Panc1 (cell line): Measurements from ENCODE around the gene RARG.

ENCODE experiments used
- POLR2AphosphoS5 ChIP-seq: IDR thresholded peaks from 2 replicates; pipeline ENCODE4 v1.6.1; 2012; ENCODE audit warnings: mild to moderate bottlenecking, low read depth, low read length, moderate library complexity
- SIN3A ChIP-seq: IDR thresholded peaks from 2 replicates; pipeline ENCODE4 v1.6.1; 2012; ENCODE audit warnings: low read depth, mild to moderate bottlenecking, low read length, moderate library complexity, borderline replicate concordance; ENCODE audit not compliant: insufficient read depth
- TCF7L2 ChIP-seq: IDR thresholded peaks from 2 replicates; pipeline ENCODE4 v1.6.1; 2011; ENCODE audit warnings: mild to moderate bottlenecking, low read depth, low read length, inconsistent platforms
- TF ChIP-seq, protein P1 (sequence below): fragments of 450-650 bp; IDR thresholded peaks from 2 replicates; pipeline ENCODE4 v1.5.1; 2017; ENCODE audit warnings: mild to moderate bottlenecking

DNA sequence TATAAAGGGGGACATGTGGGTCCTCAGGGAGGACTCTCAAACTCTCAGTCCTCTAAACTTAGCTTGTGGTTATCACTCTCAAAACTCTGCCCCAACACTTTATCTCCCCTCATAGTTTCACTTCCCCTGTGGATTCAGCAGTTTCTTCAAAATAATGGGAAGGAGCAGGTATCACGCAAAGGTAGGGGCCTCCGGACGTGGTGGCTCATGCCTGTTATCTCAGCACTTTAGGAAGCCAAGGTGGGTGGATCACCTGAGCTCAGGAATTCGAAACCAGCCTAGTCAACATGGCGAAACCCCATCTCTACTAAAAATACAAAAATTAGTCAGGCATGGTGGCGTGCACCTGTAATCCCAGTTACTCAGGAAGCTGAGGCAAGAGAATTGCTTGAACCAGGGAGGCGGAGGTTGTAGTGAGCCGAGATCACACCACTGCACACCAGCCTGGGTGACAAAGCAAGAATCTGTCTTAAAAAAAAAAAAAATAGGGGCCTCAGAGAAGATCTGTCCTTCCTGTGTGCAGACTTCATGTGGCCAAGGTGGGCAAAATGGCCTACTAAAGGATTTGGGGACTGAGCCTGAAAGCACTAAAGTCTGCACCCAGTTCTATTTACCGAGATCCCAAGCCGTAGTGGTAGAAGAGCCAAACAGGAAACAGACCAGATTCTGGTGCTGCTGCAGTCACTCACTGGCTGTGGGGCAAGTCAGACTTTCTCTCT, 31.4 kb downstream of the RARG start:
- TF ChIP-seq POLR2AphosphoS5 (no peak), TCF7L2 (no peak), SIN3A (no peak)
- TF ChIP-seq, protein P1, sequence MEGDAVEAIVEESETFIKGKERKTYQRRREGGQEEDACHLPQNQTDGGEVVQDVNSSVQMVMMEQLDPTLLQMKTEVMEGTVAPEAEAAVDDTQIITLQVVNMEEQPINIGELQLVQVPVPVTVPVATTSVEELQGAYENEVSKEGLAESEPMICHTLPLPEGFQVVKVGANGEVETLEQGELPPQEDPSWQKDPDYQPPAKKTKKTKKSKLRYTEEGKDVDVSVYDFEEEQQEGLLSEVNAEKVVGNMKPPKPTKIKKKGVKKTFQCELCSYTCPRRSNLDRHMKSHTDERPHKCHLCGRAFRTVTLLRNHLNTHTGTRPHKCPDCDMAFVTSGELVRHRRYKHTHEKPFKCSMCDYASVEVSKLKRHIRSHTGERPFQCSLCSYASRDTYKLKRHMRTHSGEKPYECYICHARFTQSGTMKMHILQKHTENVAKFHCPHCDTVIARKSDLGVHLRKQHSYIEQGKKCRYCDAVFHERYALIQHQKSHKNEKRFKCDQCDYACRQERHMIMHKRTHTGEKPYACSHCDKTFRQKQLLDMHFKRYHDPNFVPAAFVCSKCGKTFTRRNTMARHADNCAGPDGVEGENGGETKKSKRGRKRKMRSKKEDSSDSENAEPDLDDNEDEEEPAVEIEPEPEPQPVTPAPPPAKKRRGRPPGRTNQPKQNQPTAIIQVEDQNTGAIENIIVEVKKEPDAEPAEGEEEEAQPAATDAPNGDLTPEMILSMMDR = no peak
